AG04450 (cell line): ENCODE data around the gene ARHGAP22. TPM values are rescaled to one million over a fixed set of nuclear protein-coding genes. Genes with fewer than 3 reads are reported as not detected.
"Not testable (repeated sequence)": the region's sequence is repeated elsewhere in the genome, so short reads cannot be mapped to it uniquely, and the experiment has no call there.

Experiments
- CTCF ChIA-PET: fragments of 300-600, 350-600 bp; formaldehyde crosslinking; extraction: SDS; loops from one replicate; lab custom pipeline; 2022; ENCODE audit warnings: antibody characterized with exemption, inconsistent platforms; lab: Charles Lee
- POLR2A ChIA-PET: fragments of 350-600 bp; formaldehyde crosslinking; extraction: SDS; loops from one replicate; lab custom pipeline; 2021; ENCODE audit warnings: antibody characterized with exemption, inconsistent platforms; lab: Yijun Ruan, JAX
- DNase-seq: peaks from one replicate; pipeline ENCODE4 v3.0.0-alpha.2; 2011; ENCODE audit warnings: low read depth, low spot score
- H3K27ac ChIP-seq: one replicate; pipeline ENCODE4 v1.5.1; 2012; ENCODE audit warnings: low read depth, low read length, control low read depth
- H3K27me3 ChIP-seq: one replicate; pipeline ENCODE4 v1.6.0; 2012; ENCODE audit warnings: low read length; ENCODE audit not compliant: control insufficient read depth, insufficient read depth
- H3K4me3 ChIP-seq: 2 replicates; pipeline ENCODE4 v1.5.1; 2011; ENCODE audit warnings: mild to moderate bottlenecking, low read depth, low read length, control low read depth
- H3K9me3 ChIP-seq: 2 replicates; pipeline ENCODE4 v1.5.1; 2012; ENCODE audit warnings: low read length; ENCODE audit not compliant: control insufficient read depth, insufficient read depth
- CTCF ChIP-seq: IDR thresholded peaks from 2 replicates; pipeline ENCODE4 v1.5.1; 2011; ENCODE audit warnings: low read depth, low read length, control low read depth, inconsistent platforms
- polyA plus RNA-seq: library from polyadenylated mRNA; depleted of rRNA; stranded (reverse); fragments of >200 nt; gene quantifications from 2 replicates; pipeline ENCODE4 v1.2.3, GENCODE V29; 2011

The ARHGAP22 gene
- polyA plus RNA-seq, 1 experiment = 8.2 TPM

GRCh38 chr10:48428896-48429295, 176.0 kb downstream of the ARHGAP22 start:
- CTCF ChIA-PET = no interaction called here
- Histone ChIP-seq H3K4me3 (no peak overlapping the region), H3K27ac (no peak overlapping the region), H3K27me3 (no peaks in the 10 kb centered on the region), H3K9me3 (no peaks in the 10 kb centered on the region)
- POLR2A ChIA-PET = no interaction called here
- no peak for DNase-seq
- no peak for TF ChIP-seq CTCF

GRCh38 chr10:48423884-48424283, 181.0 kb downstream of the ARHGAP22 start:
- ChIA-PET POLR2A (no interaction called here), CTCF (no interaction called here)
- Histone ChIP-seq H3K4me3 (no peak overlapping the region), H3K27me3 (no peaks in the 10 kb centered on the region), H3K9me3 (no peaks in the 10 kb centered on the region), H3K27ac (no peak overlapping the region)
- no peak for DNase-seq
- no peak for TF ChIP-seq CTCF

DNA sequence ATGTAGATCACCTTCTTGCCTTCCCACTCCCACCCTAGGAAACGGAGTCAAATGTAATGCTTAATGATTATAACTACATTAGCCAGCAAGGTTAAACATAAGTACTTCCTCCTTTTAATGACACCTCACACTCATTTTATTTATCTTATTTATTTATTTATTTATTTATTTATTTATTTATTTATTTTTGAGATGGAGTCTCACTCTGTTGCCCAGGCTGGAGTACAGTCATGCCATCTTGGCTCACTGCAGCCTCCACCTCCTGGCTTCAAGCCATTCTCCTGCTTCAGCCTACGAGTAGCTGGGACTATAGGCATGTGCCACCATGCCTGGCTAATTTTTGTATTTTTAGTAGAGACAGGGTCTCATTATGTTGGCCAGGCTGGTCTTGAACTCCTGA, 183.0 kb downstream of the ARHGAP22 start:
- H3K9me3 ChIP-seq, H3K27me3 ChIP-seq, POLR2A ChIA-PET, DNase-seq, H3K4me3 ChIP-seq, H3K27ac ChIP-seq, CTCF ChIA-PET: not testable (repeated sequence)

- H3K27ac ChIP-seq = no peak overlapping the region
- H3K9me3 ChIP-seq = no peaks in the 10 kb centered on the region
- ChIA-PET POLR2A (no interaction called here), CTCF (interaction anchor here (1.4 to 1.5 kb wide), 2 partner anchors 56 to 105 kb away, joined by 3 to 5 read pairs; no protein-coding TSS in a partner anchor)
- no peaks in the 10 kb centered on the region for H3K27me3 ChIP-seq
- DNase-seq = no peak
- H3K4me3 ChIP-seq = no peak overlapping the region
- no peak for TF ChIP-seq CTCF
Observed at GRCh38 chr10:48419714-48420113, 185.2 kb downstream of the ARHGAP22 start.

DNA sequence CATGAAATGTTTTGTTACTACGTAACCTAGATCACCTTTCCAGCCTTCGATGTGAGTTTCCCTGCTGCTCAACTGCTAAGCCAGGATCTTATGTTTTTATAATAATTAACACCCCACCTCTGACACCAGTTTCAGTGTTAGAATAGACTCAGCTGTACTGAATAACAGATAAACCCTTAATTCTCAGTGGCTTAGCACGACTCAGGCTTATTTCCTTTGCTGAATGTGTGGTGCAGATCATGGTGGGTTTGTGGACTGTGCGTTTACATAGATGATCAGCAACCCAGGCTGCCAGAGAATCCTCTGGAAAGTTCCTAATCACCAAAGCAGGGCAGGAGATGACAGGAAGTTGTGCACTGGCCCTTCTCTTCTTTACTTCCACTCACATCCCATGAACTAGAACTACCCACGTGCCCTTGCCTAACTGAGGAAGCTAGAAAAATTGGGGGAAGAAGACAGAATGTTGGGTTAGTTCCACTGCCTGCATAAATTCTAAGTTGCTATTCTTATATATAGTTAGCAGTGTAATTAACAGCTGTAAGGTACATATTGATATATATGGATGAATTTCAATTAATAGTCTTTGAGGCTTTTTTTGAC, 186.6 kb downstream of the ARHGAP22 start:
- TF ChIP-seq CTCF = no peak
- no peaks in the 10 kb centered on the region for H3K9me3 ChIP-seq
- POLR2A ChIA-PET = no interaction called here
- no peak overlapping the region for H3K27ac ChIP-seq
- CTCF ChIA-PET = interaction anchor here (0.5 to 1.4 kb wide), 5 partner anchors 13 to 238 kb away, joined by 3 to 6 read pairs (median 5); no protein-coding TSS in a partner anchor
- H3K27me3 ChIP-seq = no peaks in the 10 kb centered on the region
- no peak for DNase-seq
- no peak overlapping the region for H3K4me3 ChIP-seq
